22Rv1 (cell line): ENCODE measurements around the gene PPAN.

ENCODE experiments used
- ZFX ChIP-seq: fragments of 450-650 bp; IDR thresholded peaks from 2 replicates; pipeline ENCODE4 v1.6.1; 2017; ENCODE audit warnings: antibody characterized with exemption, borderline replicate concordance
- TF ChIP-seq, protein P1 (sequence below): fragments of 450-650 bp; IDR thresholded peaks from 2 replicates; pipeline ENCODE4 v1.5.1; 2017; ENCODE audit warnings: mild to moderate bottlenecking

GRCh38 chr19:10122045-10122444 is 15.9 kb downstream of the PPAN start:
- no peak for TF ChIP-seq ZFX
- TF ChIP-seq, protein P1, sequence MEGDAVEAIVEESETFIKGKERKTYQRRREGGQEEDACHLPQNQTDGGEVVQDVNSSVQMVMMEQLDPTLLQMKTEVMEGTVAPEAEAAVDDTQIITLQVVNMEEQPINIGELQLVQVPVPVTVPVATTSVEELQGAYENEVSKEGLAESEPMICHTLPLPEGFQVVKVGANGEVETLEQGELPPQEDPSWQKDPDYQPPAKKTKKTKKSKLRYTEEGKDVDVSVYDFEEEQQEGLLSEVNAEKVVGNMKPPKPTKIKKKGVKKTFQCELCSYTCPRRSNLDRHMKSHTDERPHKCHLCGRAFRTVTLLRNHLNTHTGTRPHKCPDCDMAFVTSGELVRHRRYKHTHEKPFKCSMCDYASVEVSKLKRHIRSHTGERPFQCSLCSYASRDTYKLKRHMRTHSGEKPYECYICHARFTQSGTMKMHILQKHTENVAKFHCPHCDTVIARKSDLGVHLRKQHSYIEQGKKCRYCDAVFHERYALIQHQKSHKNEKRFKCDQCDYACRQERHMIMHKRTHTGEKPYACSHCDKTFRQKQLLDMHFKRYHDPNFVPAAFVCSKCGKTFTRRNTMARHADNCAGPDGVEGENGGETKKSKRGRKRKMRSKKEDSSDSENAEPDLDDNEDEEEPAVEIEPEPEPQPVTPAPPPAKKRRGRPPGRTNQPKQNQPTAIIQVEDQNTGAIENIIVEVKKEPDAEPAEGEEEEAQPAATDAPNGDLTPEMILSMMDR, result no peak
